ENCODE measurements around the gene SIRPA. TPM values are rescaled to one million over a fixed set of nuclear protein-coding genes. Genes with fewer than 3 reads are reported as not detected.

SIRPA gene
- total and polyA plus RNA-seq, 12 donors: 9.7 to 45.8 (median 24.8) TPM

DNA sequence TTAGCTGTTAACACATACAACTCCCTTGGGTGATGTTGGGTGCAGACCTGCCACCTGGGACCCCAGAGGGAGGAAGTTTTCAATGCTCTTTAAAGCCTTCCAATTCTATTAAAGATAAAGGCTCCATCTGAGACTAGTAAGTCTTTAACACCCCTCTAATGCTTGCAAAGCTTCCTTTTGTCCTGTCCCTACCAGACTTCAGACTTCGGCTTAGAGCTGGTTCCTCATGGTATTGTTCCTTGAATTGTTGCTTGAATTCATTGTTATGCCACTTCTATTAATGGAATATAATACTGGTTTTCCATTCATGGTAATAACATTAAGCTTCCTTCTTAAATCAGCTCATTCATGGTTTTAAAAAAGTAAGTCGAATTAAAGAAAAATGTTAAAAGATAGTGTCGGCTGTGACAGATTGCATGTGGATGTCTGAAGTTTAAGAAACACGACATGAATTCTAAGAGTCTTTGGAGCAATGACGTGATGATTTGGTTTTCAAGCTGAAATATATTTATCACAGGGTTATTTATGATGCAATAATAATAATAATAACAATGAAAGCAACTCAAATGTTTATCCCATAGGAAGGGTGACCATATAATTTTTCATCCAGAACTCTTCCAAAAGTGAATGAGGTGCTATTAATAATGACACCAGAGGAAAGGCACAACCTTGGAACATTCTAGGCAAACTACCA lies 76.8 kb downstream of the SIRPA start:
- ATAC-seq (no peak), DNase-seq (no peak)
- H3K4me3 ChIP-seq: no peak overlapping the region
- 71 to 78% methylated on average over 5 of the region's 5 CpGs for WGBS, 2 donors
- intact Hi-C loops (cut with DNase I): no loop called here
- no peaks in the 10 kb centered on the region for H3K4me1 ChIP-seq
- H3K27ac ChIP-seq: no peak overlapping the region
- H3K27me3 ChIP-seq: peaks cover 0 to 54% (median 23%) of the 10 kb centered on the region in 7 donors
- no peaks in the 10 kb centered on the region for H3K36me3 ChIP-seq
- TF ChIP-seq, protein P1, sequence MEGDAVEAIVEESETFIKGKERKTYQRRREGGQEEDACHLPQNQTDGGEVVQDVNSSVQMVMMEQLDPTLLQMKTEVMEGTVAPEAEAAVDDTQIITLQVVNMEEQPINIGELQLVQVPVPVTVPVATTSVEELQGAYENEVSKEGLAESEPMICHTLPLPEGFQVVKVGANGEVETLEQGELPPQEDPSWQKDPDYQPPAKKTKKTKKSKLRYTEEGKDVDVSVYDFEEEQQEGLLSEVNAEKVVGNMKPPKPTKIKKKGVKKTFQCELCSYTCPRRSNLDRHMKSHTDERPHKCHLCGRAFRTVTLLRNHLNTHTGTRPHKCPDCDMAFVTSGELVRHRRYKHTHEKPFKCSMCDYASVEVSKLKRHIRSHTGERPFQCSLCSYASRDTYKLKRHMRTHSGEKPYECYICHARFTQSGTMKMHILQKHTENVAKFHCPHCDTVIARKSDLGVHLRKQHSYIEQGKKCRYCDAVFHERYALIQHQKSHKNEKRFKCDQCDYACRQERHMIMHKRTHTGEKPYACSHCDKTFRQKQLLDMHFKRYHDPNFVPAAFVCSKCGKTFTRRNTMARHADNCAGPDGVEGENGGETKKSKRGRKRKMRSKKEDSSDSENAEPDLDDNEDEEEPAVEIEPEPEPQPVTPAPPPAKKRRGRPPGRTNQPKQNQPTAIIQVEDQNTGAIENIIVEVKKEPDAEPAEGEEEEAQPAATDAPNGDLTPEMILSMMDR (IDR thresholded peaks at IDR 0.05): no peak
- no peaks in the 10 kb centered on the region for H3K9me3 ChIP-seq

DNA sequence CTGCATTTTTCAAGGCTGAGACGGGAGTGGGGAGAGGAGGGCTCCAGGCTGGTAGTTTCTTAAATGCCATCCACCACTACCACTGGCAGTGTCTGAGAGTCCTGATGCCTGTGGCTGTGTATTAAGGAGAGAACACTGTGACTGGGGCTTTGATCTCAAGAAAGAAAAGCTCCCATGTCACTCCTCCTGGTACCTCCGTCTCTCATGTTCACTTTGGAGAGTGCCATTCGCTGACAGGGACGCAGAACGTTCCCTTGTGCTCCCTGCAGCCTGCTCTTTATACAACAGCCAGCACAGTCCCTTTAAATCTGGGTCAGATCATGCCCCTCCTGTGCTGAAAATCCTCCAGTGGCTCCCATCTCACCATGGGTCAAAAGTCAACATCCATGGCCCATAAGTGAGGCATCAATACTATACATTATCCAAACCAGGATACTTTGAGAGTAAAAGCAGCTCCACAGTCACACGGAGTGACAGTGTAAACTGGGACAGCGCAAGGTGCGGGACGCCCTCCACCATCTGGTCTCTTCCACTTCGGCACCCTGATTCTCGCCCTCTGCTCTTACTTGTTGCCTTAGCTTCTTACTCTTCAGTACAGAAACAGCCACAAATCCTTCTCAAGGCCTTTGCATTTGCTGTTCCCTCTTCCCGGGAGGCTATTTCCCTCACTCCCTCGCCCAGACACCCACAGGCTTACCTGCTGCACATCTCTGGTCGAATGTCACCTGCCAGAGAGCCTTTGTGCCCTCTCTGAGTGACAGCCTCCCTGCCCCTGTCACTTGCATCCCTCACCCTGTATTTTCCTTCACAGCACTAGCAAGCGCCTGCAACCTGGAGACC lies 78.6 kb downstream of the SIRPA start:
- TF ChIP-seq, protein P1 (IDR thresholded peaks at IDR 0.05): no peak
- intact Hi-C loops (cut with DNase I): no loop called here
- peaks cover 0 to 58% (median 28%) of the 10 kb centered on the region in 7 donors for H3K27me3 ChIP-seq
- DNase-seq (no peak), ATAC-seq (no peak)
- no peak overlapping the region for H3K4me3 ChIP-seq
- no peaks in the 10 kb centered on the region for H3K36me3 ChIP-seq
- no peaks in the 10 kb centered on the region for H3K4me1 ChIP-seq
- no peaks in the 10 kb centered on the region for H3K9me3 ChIP-seq
- WGBS, 2 donors: 68 to 70% methylated on average over 15 of the region's 15 CpGs
- H3K27ac ChIP-seq: no peak overlapping the region

DNA sequence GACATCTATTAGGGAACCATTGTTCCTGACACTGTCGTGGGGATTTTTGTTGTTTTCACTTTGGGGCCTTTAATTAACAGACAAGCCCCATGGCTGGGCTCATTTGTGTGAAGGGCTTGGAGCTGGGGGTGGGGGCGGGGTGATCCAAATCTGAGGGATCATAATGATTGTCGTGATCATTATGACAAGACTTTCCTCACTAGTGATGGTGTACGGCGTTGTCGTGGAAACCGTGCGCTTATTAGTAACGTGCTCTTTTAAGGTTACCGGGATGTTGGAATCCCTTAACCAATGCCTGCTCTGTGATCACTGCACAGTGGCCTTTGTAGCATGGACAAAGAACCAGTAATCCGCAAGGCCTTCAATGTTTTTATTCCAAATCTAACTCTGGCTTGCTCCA lies 80.1 kb downstream of the SIRPA start:
- Histone ChIP-seq H3K27ac (no peak overlapping the region), H3K4me3 (no peak overlapping the region), H3K36me3 (no peaks in the 10 kb centered on the region), H3K4me1 (no peaks in the 10 kb centered on the region), H3K9me3 (no peaks in the 10 kb centered on the region), H3K27me3 (peaks cover 0 to 65% (median 40%) of the 10 kb centered on the region in 7 donors)
- TF ChIP-seq, protein P1 (IDR thresholded peaks at IDR 0.05): no peak
- intact Hi-C loops (cut with DNase I): no loop called here
- 88% methylated on average over 11 of the region's 11 CpGs for WGBS, 2 donors
- ATAC-seq (no peak), DNase-seq (no peak)

DNA sequence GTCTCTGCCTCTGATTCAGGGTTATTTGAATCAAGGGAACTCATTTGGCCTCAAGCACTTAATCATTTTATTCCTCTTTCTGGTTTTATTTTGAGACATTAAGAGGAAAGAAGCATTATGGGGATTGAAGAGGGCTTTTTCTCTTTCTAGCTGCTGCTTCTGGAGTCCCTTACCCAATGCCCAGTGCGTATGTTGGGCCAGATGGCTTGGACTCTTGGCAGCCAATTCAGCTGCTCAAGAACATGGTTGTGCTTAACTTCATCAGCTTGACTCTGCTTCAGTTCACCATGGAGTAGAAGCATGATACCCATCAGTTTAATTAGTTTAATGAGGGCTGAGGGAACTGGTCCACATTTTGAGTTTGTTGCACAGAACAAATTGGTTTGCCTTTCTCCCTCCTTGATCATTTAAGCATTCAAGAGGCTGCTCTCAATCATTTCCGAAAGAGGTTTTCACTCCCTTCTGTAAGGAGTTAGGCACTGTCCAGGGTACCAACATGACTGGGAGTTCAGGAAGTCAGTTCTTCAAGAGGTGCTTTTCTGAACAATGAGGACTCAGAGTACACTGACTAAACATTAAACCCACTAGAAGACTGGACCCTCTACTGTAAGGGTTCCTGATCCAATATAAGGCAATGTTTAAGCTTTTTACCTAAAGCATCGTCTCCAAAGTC lies 84.0 kb downstream of the SIRPA start:
- intact Hi-C loops (cut with DNase I): no loop called here
- Histone ChIP-seq H3K4me3 (no peak overlapping the region), H3K4me1 (no peaks in the 10 kb centered on the region), H3K27ac (no peak overlapping the region), H3K36me3 (no peaks in the 10 kb centered on the region), H3K27me3 (peaks cover 0 to 61% (median 43%) of the 10 kb centered on the region in 7 donors), H3K9me3 (no peaks in the 10 kb centered on the region)
- TF ChIP-seq, protein P1 (IDR thresholded peaks at IDR 0.05): no peak
- DNase-seq: no peak
- ATAC-seq: no peak
- WGBS, 2 donors: 41 to 54% methylated on average over 3 of the region's 3 CpGs
